Osteoblast (primary cell): ENCODE results near the gene ZNF491. TPM values are rescaled to one million over a fixed set of nuclear protein-coding genes. Genes with fewer than 3 reads are reported as not detected.
A peak's percentile ranks its signal among the peaks of the same experiment; 100 is the strongest.

Source experiments
- DNase-seq: peaks from one replicate; pipeline ENCODE4 v3.0.0; 2011; ENCODE audit warnings: low spot score, mixed read lengths; ENCODE audit not compliant: insufficient read length; ENCODE audit errors: missing footprints
- H2AFZ ChIP-seq: 2 replicates; pipeline ENCODE4 v1.6.0; 2011; ENCODE audit warnings: mild to moderate bottlenecking, low read length
- H3K27ac ChIP-seq: 2 replicates; pipeline ENCODE4 v1.5.1; 2011; ENCODE audit warnings: mild to moderate bottlenecking, low read depth, low read length, moderate library complexity
- H3K27me3 ChIP-seq: 2 replicates; pipeline ENCODE4 v1.6.0; 2012; ENCODE audit warnings: mild to moderate bottlenecking, control low read depth, inconsistent platforms, low read length, moderate library complexity; ENCODE audit not compliant: insufficient read depth
- H3K36me3 ChIP-seq: 2 replicates; pipeline ENCODE4 v1.5.1; 2011; ENCODE audit warnings: mild to moderate bottlenecking, low read length, control low read depth, moderate library complexity; ENCODE audit not compliant: insufficient read depth
- H3K4me1 ChIP-seq: 2 replicates; pipeline ENCODE4 v1.5.1; 2011; ENCODE audit warnings: mild to moderate bottlenecking, low read length, control low read depth, moderate library complexity; ENCODE audit not compliant: insufficient read depth
- H3K4me2 ChIP-seq: 2 replicates; pipeline ENCODE4 v1.6.0; 2011; ENCODE audit warnings: mild to moderate bottlenecking, low read length; ENCODE audit not compliant: insufficient read depth
- H3K4me3 ChIP-seq: fragments of 200-600 bp; sonication (generic); 3 replicates; pipeline ENCODE4 v1.5.1; 2012; ENCODE audit warnings: mild to moderate bottlenecking, low read length, inconsistent platforms; ENCODE audit not compliant: insufficient read depth
- H3K79me2 ChIP-seq: 2 replicates; pipeline ENCODE4 v1.6.0; 2012; ENCODE audit warnings: mild to moderate bottlenecking, low read length, control low read depth, inconsistent platforms; ENCODE audit not compliant: insufficient read depth
- H3K9me3 ChIP-seq: 2 replicates; pipeline ENCODE4 v1.5.1; 2011; ENCODE audit warnings: low read depth, low read length, control low read depth
- H4K20me1 ChIP-seq: 2 replicates; pipeline ENCODE4 v1.6.0; 2012; ENCODE audit warnings: mild to moderate bottlenecking, low read length, control low read depth; ENCODE audit not compliant: insufficient read depth
- CTCF ChIP-seq: IDR thresholded peaks from 2 replicates; pipeline ENCODE4 v1.5.1; 2011; ENCODE audit warnings: mild to moderate bottlenecking, low read depth, low read length, moderate library complexity; ENCODE audit errors: extremely low read depth
- total RNA-seq: library from RNA; depleted of rRNA; stranded (reverse); fragments of >200 nt; gene quantifications from 2 replicates; pipeline ENCODE4 v1.2.3, GENCODE V29; 2012

The ZNF491 gene
- total RNA-seq, 1 donor, result 4.3 TPM

- no peaks in the 10 kb centered on the region for H3K4me1 ChIP-seq
- DNase-seq, result no peak
- H3K27ac ChIP-seq, result no peak overlapping the region
- no peak overlapping the region for H3K4me2 ChIP-seq
- H4K20me1 ChIP-seq, result no peaks in the 10 kb centered on the region
- H3K4me3 ChIP-seq, result no peak overlapping the region
- no peak overlapping the region for H2AFZ ChIP-seq
- peaks cover 67% of the 10 kb centered on the region for H3K9me3 ChIP-seq
- H3K27me3 ChIP-seq, result no peaks in the 10 kb centered on the region
- peaks cover 44% of the 10 kb centered on the region for H3K36me3 ChIP-seq
- no peak for TF ChIP-seq CTCF
- H3K79me2 ChIP-seq, result peaks cover 6% of the 10 kb centered on the region
Measured at GRCh38 chr19:11780431-11781020, 17.8 kb upstream of the ZNF491 start.

- peaks cover 44% of the 10 kb centered on the region for H3K36me3 ChIP-seq
- no peaks in the 10 kb centered on the region for H4K20me1 ChIP-seq
- TF ChIP-seq CTCF, result no peak
- H2AFZ ChIP-seq, result no peak overlapping the region
- peak overlapping the region; percentile 5 for H3K4me3 ChIP-seq
- no peaks in the 10 kb centered on the region for H3K27me3 ChIP-seq
- H3K9me3 ChIP-seq, result peaks cover 69% of the 10 kb centered on the region
- DNase-seq, result no peak
- no peaks in the 10 kb centered on the region for H3K4me1 ChIP-seq
- no peaks in the 10 kb centered on the region for H3K79me2 ChIP-seq
- H3K4me2 ChIP-seq, result no peak overlapping the region
- H3K27ac ChIP-seq, result no peak overlapping the region
Measured at GRCh38 chr19:11781295-11782057, 16.8 kb upstream of the ZNF491 start.

GRCh38 chr19:11783767-11784166, 14.6 kb upstream of the ZNF491 start:
- Histone ChIP-seq H3K79me2 (no peaks in the 10 kb centered on the region), H3K9me3 (peaks cover 64% of the 10 kb centered on the region), H4K20me1 (no peaks in the 10 kb centered on the region), H3K4me2 (no peak overlapping the region), H3K27ac (no peak overlapping the region), H3K27me3 (no peaks in the 10 kb centered on the region), H3K4me3 (no peak overlapping the region), H2AFZ (no peak overlapping the region), H3K36me3 (peaks cover 28% of the 10 kb centered on the region), H3K4me1 (no peaks in the 10 kb centered on the region)
- no peak for TF ChIP-seq CTCF
- no peak for DNase-seq

- Histone ChIP-seq H4K20me1 (no peaks in the 10 kb centered on the region), H3K4me1 (no peaks in the 10 kb centered on the region), H2AFZ (no peak overlapping the region), H3K4me2 (no peak overlapping the region), H3K79me2 (no peaks in the 10 kb centered on the region), H3K27ac (no peak overlapping the region), H3K9me3 (peaks cover 60% of the 10 kb centered on the region), H3K4me3 (no peak overlapping the region), H3K27me3 (no peaks in the 10 kb centered on the region), H3K36me3 (peaks cover 25% of the 10 kb centered on the region)
- DNase-seq, result no peak
- TF ChIP-seq CTCF, result no peak
Measured at GRCh38 chr19:11784356-11784755, 14.0 kb upstream of the ZNF491 start.
